Tibial nerve (tissue), 4 donors: Measurements from ENCODE around the gene MAPK10.

Experiments
- CTCF ChIP-seq, 5 experiments: fragments of 200-600 bp in 3 of 5; fragments of 450-650 bp in 2 of 5; sonication (generic) in 3 of 5; IDR thresholded peaks; one replicate each; pipeline ENCODE4 v1.5.1; 2016 to 2019; ENCODE audit warnings: antibody characterized with exemption in 5 of 5, mild to moderate bottlenecking in 3 of 5, moderate library complexity in 2 of 5
- EP300 ChIP-seq, 2 donors: sonication (generic); formaldehyde crosslinking; IDR thresholded peaks; one replicate each; pipeline ENCODE4 v1.6.1; 2017; ENCODE audit warnings: antibody characterized with exemption in 2 of 2, mild to moderate bottlenecking in 1 of 2
- POLR2A ChIP-seq, 2 donors: fragments of 450-650 bp; IDR thresholded peaks; one replicate each; pipeline ENCODE4 v1.6.1; 2017; ENCODE audit warnings: antibody characterized with exemption in 2 of 2, mild to moderate bottlenecking in 2 of 2, moderate library complexity in 2 of 2

GRCh38 chr4:86233090-86233489 lies 126.8 kb downstream of the MAPK10 start:
- TF ChIP-seq CTCF (IDR thresholded peaks at IDR 0.05): no peak
- TF ChIP-seq POLR2A (IDR thresholded peaks at IDR 0.05): no peak
- no peak for TF ChIP-seq EP300 (IDR thresholded peaks at IDR 0.05)
